Thoracic aorta (tissue), 2 donors: ENCODE measurements around the gene INSYN2B. TPM values are rescaled to one million over a fixed set of nuclear protein-coding genes. Genes with fewer than 3 reads are reported as not detected.

Source experiments
- ATAC-seq: fragments of 150-250 bp; one replicate; pipeline ENCODE4 v1.8.0; 2017; ENCODE audit warnings: low read depth; ENCODE audit not compliant: insufficient number of reproducible peaks, low FRiP score
- DNase-seq: peaks from one replicate; pipeline ENCODE4 v3.0.0-alpha.2; 2020; ENCODE audit warnings: low spot score
- H3K27ac ChIP-seq, 2 donors: fragments of 200-600 bp; sonication (generic); 1 replicate in 1 of 2; 2 replicates in 1 of 2; pipeline ENCODE4 v1.5.1; 2016; ENCODE audit warnings: mild to moderate bottlenecking in 2 of 2, moderate library complexity in 2 of 2
- H3K27me3 ChIP-seq: fragments of 200-600 bp; sonication (generic); replicated peaks from 2 replicates; pipeline ENCODE4 v1.6.0; 2016; ENCODE audit warnings: mild to moderate bottlenecking; ENCODE audit not compliant: insufficient read depth
- H3K36me3 ChIP-seq: fragments of 200-600 bp; sonication (generic); one replicate; pipeline ENCODE4 v1.5.1; 2016
- H3K4me1 ChIP-seq, 2 donors: fragments of 200-600 bp; sonication (generic); 1 replicate in 1 of 2; 2 replicates in 1 of 2; pipeline versions ENCODE4 v1.5.1 to v1.6.0; 2016; ENCODE audit warnings: low read depth in 2 of 2, mild to moderate bottlenecking in 1 of 2; ENCODE audit not compliant: control insufficient read depth in 1 of 2
- H3K4me3 ChIP-seq: fragments of 200-600 bp; sonication (generic); 2 replicates; pipeline ENCODE4 v1.5.1; 2016; ENCODE audit warnings: mild to moderate bottlenecking
- H3K9me3 ChIP-seq: fragments of 200-600 bp; sonication (generic); 2 replicates; pipeline ENCODE4 v1.5.1; 2016
- total RNA-seq, 2 donors: library from RNA; depleted of rRNA; stranded (reverse); fragments of >200 nt; gene quantifications; one replicate each; pipeline versions ENCODE4 v1.1.0 to v1.2.3, GENCODE V29; 2016
- TF ChIP-seq, protein P1 (sequence below): fragments of 200-600 bp; sonication (generic); IDR thresholded peaks from one replicate; pipeline ENCODE4 v1.5.1; 2019; ENCODE audit warnings: antibody characterized with exemption

INSYN2B gene
- total RNA-seq, 2 donors from 2014 or later, result 1.1 TPM; not detected in 1

DNA sequence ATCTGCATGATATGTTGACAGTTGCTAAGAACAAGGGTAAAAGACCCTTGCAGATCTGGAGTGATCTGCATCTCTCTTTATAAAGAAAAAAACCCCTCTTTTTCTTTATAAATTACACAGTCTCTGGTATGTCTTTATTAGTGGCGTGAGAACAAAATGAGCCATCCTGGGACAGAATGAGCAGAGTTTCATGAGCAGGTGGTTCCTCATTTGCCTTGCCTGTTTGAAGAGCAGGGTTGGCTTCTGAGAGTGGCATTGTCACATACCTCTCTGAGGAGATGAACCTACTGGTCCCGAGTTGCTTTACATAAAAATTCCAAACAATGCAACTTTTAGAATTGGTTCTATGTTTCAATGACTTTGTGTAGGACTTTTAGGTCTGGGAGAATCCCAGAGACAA, 94.3 kb downstream of the INSYN2B start:
- Histone ChIP-seq H3K27ac (no peak overlapping the region), H3K4me1 (no peaks in the 10 kb centered on the region), H3K4me3 (no peak overlapping the region), H3K9me3 (no peaks in the 10 kb centered on the region), H3K27me3 (no peaks in the 10 kb centered on the region), H3K36me3 (no peaks in the 10 kb centered on the region)
- TF ChIP-seq, protein P1, sequence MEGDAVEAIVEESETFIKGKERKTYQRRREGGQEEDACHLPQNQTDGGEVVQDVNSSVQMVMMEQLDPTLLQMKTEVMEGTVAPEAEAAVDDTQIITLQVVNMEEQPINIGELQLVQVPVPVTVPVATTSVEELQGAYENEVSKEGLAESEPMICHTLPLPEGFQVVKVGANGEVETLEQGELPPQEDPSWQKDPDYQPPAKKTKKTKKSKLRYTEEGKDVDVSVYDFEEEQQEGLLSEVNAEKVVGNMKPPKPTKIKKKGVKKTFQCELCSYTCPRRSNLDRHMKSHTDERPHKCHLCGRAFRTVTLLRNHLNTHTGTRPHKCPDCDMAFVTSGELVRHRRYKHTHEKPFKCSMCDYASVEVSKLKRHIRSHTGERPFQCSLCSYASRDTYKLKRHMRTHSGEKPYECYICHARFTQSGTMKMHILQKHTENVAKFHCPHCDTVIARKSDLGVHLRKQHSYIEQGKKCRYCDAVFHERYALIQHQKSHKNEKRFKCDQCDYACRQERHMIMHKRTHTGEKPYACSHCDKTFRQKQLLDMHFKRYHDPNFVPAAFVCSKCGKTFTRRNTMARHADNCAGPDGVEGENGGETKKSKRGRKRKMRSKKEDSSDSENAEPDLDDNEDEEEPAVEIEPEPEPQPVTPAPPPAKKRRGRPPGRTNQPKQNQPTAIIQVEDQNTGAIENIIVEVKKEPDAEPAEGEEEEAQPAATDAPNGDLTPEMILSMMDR, result no peak
- DNase-seq (no peak), ATAC-seq (no peak)

GRCh38 chr5:169881702-169882303, 98.5 kb downstream of the INSYN2B start:
- TF ChIP-seq, protein P1, result no peak
- no peaks in the 10 kb centered on the region for H3K4me1 ChIP-seq
- H3K36me3 ChIP-seq, result no peaks in the 10 kb centered on the region
- no peak for ATAC-seq
- H3K27ac ChIP-seq, result no peak overlapping the region
- no peak overlapping the region for H3K4me3 ChIP-seq
- no peak for DNase-seq
- no peaks in the 10 kb centered on the region for H3K9me3 ChIP-seq
- H3K27me3 ChIP-seq, result no peaks in the 10 kb centered on the region

DNA sequence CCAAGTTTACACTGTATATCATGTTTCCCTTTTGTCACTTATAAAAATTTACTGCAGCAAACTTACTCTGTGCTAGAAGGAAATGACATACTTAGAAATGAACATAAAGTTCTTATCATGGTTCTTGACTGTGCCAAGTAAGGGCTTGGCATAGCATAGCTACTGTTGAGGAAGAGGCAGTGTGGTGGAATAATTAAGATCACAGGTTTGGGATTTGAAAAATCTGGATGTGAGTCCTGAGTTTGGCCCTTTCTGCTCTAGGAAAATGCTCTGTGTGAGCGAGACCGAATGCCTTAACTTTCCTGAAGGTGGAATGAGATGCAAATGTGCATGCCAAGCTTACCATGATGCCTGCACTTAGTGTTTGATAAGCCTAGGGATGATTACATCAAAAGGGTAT, 99.5 kb downstream of the INSYN2B start:
- DNase-seq (no peak), ATAC-seq (no peak)
- no peaks in the 10 kb centered on the region for H3K9me3 ChIP-seq
- no peaks in the 10 kb centered on the region for H3K4me1 ChIP-seq
- H3K36me3 ChIP-seq, result no peaks in the 10 kb centered on the region
- no peak overlapping the region for H3K27ac ChIP-seq
- TF ChIP-seq, protein P1, result no peak
- H3K4me3 ChIP-seq, result no peak overlapping the region
- H3K27me3 ChIP-seq, result no peaks in the 10 kb centered on the region

DNA sequence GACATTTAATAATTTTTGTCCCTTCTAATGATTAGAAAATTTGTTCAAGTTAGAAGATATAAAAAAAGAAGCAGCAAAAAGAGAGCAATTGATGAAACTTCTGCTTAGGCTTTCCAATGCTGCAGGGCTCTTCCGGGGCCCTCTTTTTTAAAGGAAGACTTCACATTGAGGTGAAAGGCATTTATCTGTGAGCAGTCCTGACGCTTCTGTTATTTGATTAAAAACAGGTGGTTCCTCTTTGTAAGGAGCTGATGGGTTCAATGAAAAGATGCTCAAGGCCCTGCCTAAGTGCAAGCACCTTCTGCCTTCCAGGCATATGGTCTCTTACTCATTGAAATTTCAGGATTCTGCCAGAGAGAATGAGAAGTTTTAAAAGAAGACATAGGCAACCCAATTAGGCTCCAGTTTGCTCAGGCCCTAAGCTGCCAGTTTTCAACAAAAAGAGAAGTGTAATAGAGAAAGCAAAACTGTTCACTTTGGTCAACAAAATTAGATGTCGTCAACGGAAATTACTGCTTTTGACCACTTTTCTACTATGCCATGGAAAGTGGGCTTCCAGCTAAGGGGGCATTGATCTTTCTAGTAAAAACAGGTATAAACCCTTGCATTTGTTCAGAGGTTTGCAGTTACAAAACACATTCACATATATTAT, 100.2 kb downstream of the INSYN2B start:
- no peaks in the 10 kb centered on the region for H3K4me1 ChIP-seq
- DNase-seq (no peak), ATAC-seq (no peak)
- H3K27me3 ChIP-seq, result no peaks in the 10 kb centered on the region
- TF ChIP-seq, protein P1, result no peak
- H3K9me3 ChIP-seq, result no peaks in the 10 kb centered on the region
- no peak overlapping the region for H3K4me3 ChIP-seq
- no peak overlapping the region for H3K27ac ChIP-seq
- H3K36me3 ChIP-seq, result no peaks in the 10 kb centered on the region

DNA sequence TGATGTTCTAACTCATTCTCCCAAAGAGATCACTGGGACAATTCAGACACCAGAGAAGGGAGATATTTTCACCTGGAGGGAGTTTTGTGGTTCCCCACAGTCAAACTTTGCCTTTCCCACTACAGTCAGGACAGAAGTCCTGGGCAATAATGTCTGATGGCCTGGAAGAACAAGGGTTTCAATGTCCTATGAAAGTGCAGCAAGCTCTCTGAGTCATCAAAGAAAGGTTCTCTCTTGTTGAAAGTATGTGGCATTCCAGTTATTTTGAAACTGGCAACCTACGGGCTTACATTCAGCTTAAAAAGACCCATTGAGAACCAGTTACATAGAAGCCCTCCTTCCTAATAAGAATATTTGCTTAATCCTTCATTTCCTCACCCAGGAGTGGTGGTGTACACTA, 103.9 kb downstream of the INSYN2B start:
- Histone ChIP-seq H3K27me3 (no peaks in the 10 kb centered on the region), H3K4me1 (no peaks in the 10 kb centered on the region), H3K27ac (no peak overlapping the region), H3K9me3 (no peaks in the 10 kb centered on the region), H3K36me3 (no peaks in the 10 kb centered on the region), H3K4me3 (no peak overlapping the region)
- TF ChIP-seq, protein P1, result no peak
- DNase-seq, result no peak
- no peak for ATAC-seq
